A673 (cell line): ENCODE data around the gene CNTN5. TPM values are rescaled to one million over a fixed set of nuclear protein-coding genes. Genes with fewer than 3 reads are reported as not detected.
A peak's percentile ranks its signal among the peaks of the same experiment; 100 is the strongest.
"Not testable (repeated sequence)": the region's sequence is repeated elsewhere in the genome, so short reads cannot be mapped to it uniquely, and the experiment has no call there.

Experiments
- BruUV-seq: library from RNA; stranded (reverse); fragments of 400-500 nt; replicated peaks from 2 replicates; lab custom pipeline; 2021; lab: Mats Ljungman, UMichigan
- CTCF ChIA-PET: fragments of 300-600 bp; sonication (Branson Sonifier 250); formaldehyde crosslinking; loops from one replicate; lab custom pipeline; 2022; ENCODE audit warnings: antibody characterized with exemption; lab: Charles Lee
- POLR2A ChIA-PET: fragments of 300-600 bp; sonication (Branson Sonifier 250); formaldehyde crosslinking; loops from one replicate; lab custom pipeline; 2022; ENCODE audit warnings: antibody characterized with exemption; ENCODE audit not compliant: low non-redundant PET; lab: Charles Lee
- DNase-seq: peaks from one replicate; pipeline ENCODE4 v3.0.0-alpha.2; 2015; ENCODE audit warnings: low spot score
- H3K27ac ChIP-seq: fragments of 200-600 bp; sonication (generic); 2 replicates; pipeline ENCODE4 v1.5.1; 2016; ENCODE audit warnings: mixed run types, low read depth, mild to moderate bottlenecking, mixed read lengths, antibody characterized with exemption, low read length; ENCODE audit not compliant: poor library complexity, severe bottlenecking
- H3K27me3 ChIP-seq: fragments of 200-600 bp; sonication (generic); replicated peaks from 2 replicates; pipeline ENCODE4 v1.6.1; 2017; ENCODE audit warnings: mixed run types, low read depth, mild to moderate bottlenecking, mixed read lengths, antibody characterized with exemption, low read length; ENCODE audit not compliant: insufficient read depth, poor library complexity
- H3K36me3 ChIP-seq: fragments of 200-600 bp; sonication (generic); 2 replicates; pipeline ENCODE4 v1.6.1; 2016; ENCODE audit warnings: mixed run types, mild to moderate bottlenecking, mixed read lengths, antibody characterized with exemption, low read length; ENCODE audit not compliant: insufficient read depth, poor library complexity, severe bottlenecking
- H3K4me1 ChIP-seq: fragments of 200-600 bp; sonication (generic); 2 replicates; pipeline ENCODE4 v1.6.1; 2017; ENCODE audit warnings: mixed run types, mild to moderate bottlenecking, mixed read lengths, antibody characterized with exemption, low read length; ENCODE audit not compliant: insufficient read depth, poor library complexity, severe bottlenecking
- H3K4me3 ChIP-seq: fragments of 200-600 bp; sonication (generic); 2 replicates; pipeline ENCODE4 v1.5.1; 2016; ENCODE audit warnings: low read depth, mixed run types, mild to moderate bottlenecking, mixed read lengths, low read length; ENCODE audit not compliant: poor library complexity, severe bottlenecking
- H3K9me3 ChIP-seq: fragments of 200-600 bp; sonication (generic); 2 replicates; pipeline ENCODE4 v1.6.1; 2016; ENCODE audit warnings: mixed run types, low read depth, mild to moderate bottlenecking, mixed read lengths, antibody characterized with exemption, low read length; ENCODE audit not compliant: poor library complexity, severe bottlenecking
- EZH2 ChIP-seq: fragments of 200-600 bp; sonication (generic); IDR thresholded peaks from 2 replicates; pipeline ENCODE4 v1.6.1; 2017; ENCODE audit warnings: borderline replicate concordance, low read depth, mild to moderate bottlenecking, mixed read lengths, antibody characterized with exemption, low read length; ENCODE audit not compliant: poor library complexity, severe bottlenecking
- intact Hi-C: fragments of 100-400 bp; cut with micrococcal nuclease; formaldehyde crosslinking; loops from one replicate; pipeline ENCODE4 v1.10.0; 2022; ENCODE audit not compliant: unreplicated experiment
- total RNA-seq: library from RNA; stranded (reverse); gene quantifications from 2 replicates; pipeline ENCODE4 v1.2.3, GENCODE V29; 2021
- TF ChIP-seq, protein P1 (sequence below): fragments of 300-800, 200-600 bp; sonication (generic); conservative IDR thresholded peaks from 2 replicates; pipeline ENCODE4 v1.5.1; 2017; ENCODE audit warnings: low read depth, mild to moderate bottlenecking, antibody characterized with exemption, low read length, moderate library complexity, mixed read lengths

Gene CNTN5
- total RNA-seq, 1 experiment from 2014 or later, result 0.80 TPM

DNA sequence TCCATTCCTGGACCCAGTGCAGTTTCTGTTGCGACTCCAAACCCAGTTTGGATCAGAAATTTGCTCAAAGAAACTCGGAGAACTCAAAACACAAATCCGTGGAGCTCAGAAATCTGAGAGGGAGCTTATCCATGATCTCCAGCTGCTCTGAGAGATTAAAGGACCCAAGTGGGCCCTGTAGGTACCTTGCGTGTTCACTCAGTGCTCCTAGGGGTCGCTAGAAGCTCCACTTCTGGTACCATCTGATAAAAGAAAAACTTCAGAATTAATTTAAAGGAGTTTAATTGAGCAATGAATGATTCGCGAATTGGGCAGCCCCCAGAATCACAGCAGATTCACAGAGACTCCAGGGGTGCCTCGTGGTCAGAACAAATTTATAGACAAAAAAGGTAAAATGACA, 277.2 kb downstream of the CNTN5 start:
- CTCF ChIA-PET, BruUV-seq: not testable (repeated sequence)
- TF ChIP-seq, protein P1, sequence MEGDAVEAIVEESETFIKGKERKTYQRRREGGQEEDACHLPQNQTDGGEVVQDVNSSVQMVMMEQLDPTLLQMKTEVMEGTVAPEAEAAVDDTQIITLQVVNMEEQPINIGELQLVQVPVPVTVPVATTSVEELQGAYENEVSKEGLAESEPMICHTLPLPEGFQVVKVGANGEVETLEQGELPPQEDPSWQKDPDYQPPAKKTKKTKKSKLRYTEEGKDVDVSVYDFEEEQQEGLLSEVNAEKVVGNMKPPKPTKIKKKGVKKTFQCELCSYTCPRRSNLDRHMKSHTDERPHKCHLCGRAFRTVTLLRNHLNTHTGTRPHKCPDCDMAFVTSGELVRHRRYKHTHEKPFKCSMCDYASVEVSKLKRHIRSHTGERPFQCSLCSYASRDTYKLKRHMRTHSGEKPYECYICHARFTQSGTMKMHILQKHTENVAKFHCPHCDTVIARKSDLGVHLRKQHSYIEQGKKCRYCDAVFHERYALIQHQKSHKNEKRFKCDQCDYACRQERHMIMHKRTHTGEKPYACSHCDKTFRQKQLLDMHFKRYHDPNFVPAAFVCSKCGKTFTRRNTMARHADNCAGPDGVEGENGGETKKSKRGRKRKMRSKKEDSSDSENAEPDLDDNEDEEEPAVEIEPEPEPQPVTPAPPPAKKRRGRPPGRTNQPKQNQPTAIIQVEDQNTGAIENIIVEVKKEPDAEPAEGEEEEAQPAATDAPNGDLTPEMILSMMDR, result peak; percentile 20; the same call in 1 of the 2 replicates

DNA sequence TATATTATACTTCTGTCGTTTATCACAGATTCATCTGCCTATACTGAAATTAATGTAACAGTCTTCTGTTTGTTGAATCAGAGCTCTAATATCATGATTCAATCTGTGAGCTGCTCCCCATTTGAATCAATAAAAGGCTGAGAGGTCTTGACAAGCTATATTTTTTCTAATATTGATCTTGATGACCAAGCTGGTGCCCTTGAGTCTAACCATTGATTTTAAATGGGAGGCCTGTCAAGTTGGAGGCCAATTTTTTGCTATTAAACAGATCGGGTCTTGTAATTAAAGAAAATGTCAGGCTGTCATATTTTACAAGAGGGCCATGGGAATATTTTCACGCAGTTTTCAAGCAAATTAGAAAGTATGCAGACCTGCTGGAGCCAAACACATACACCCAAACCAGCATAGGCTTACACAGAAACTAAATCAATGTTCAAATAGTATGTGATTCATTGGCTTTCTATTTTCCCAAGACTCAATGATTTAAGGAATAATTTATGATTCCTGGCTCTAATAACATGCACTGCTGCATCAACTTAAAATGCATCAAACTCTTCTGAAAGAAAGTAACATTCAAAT, 286.9 kb downstream of the CNTN5 start:
- ChIA-PET POLR2A (no interaction called here), CTCF (no interaction called here)
- H3K36me3 ChIP-seq, result no peaks in the 10 kb centered on the region
- DNase-seq, result no peak
- no peaks in the 10 kb centered on the region for H3K27me3 ChIP-seq
- no peak overlapping the region for H3K27ac ChIP-seq
- TF ChIP-seq, protein P1, result no peak
- no peak for TF ChIP-seq EZH2
- BruUV-seq, result no TSS peak
- H3K4me1 ChIP-seq, result no peaks in the 10 kb centered on the region
- intact Hi-C loops, result no loop called here
- no peaks in the 10 kb centered on the region for H3K9me3 ChIP-seq
- no peak overlapping the region for H3K4me3 ChIP-seq

More for the DNA sequence above, 277.2 kb downstream of the CNTN5 start:
- DNase-seq, result peak; percentile 10
- intact Hi-C loops, POLR2A ChIA-PET, H3K36me3 ChIP-seq, H3K4me3 ChIP-seq, H3K27me3 ChIP-seq, H3K4me1 ChIP-seq, H3K9me3 ChIP-seq, H3K27ac ChIP-seq: not testable (repeated sequence)

DNA sequence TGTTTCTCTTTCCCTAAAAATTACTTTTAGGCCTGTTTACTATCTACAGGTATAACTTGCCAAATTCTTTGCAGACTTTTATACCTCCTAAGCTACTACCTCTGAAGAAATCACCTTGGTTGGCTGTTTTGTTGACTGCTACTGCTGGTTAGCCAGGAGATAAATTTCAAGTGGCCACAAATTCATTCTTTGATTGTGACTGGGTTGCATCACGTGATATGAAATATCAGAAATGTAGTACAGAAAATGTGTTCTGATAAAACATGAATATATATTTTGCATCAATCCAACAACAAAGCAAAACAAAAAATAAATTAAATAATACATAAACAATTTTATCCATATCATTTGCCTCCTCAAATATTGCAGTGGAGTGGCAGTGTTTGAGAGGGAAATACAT, 291.1 kb downstream of the CNTN5 start:
- Histone ChIP-seq H3K36me3 (no peaks in the 10 kb centered on the region), H3K27me3 (no peaks in the 10 kb centered on the region), H3K27ac (no peak overlapping the region), H3K4me1 (no peaks in the 10 kb centered on the region), H3K4me3 (no peak overlapping the region), H3K9me3 (no peaks in the 10 kb centered on the region)
- ChIA-PET CTCF (no interaction called here), POLR2A (interaction anchor here (0.5 kb wide), 1 partner anchor 338 kb away, joined by 3 read pairs; no protein-coding TSS in a partner anchor)
- no TSS peak for BruUV-seq
- DNase-seq, result no peak
- TF ChIP-seq EZH2, result no peak
- TF ChIP-seq, protein P1, result no peak
- intact Hi-C loops, result no loop called here
